ENCODE results near the gene SPAG17. TPM values are rescaled to one million over a fixed set of nuclear protein-coding genes. Genes with fewer than 3 reads are reported as not detected.

The SPAG17 gene
- polyA plus RNA-seq, 2 donors: 14.2 to 15.4 TPM

GRCh38 chr1:117985239-117985638 lies 199.8 kb downstream of the SPAG17 start:
- H3K27me3 ChIP-seq (ENCODE audit: control insufficient read depth in 1 of 2, insufficient read depth in 2 of 2, low read length in 2 of 2): no peaks in the 10 kb centered on the region
- H3K36me3 ChIP-seq (ENCODE audit: control insufficient read depth in 2 of 2, insufficient read depth in 2 of 2, low read length in 1 of 2): no peaks in the 10 kb centered on the region
- no peak overlapping the region for H3K27ac ChIP-seq (ENCODE audit: low read depth in 2 of 2, low read length in 1 of 2)
- 69 to 84% methylated on average over 1 of the region's 1 CpG for WGBS, 2 donors
- no peak overlapping the region for H3K4me3 ChIP-seq (ENCODE audit: low read depth in 1 of 2, low read length in 2 of 2)
- no peaks in the 10 kb centered on the region for H3K4me1 ChIP-seq (ENCODE audit: control insufficient read depth in 2 of 2, insufficient read depth in 2 of 2, low read length in 1 of 2)
- H3K9me3 ChIP-seq (ENCODE audit: control insufficient read depth in 2 of 2, insufficient read depth in 1 of 2, low read depth in 1 of 2, low read length in 1 of 2): no peaks in the 10 kb centered on the region

- 81 to 84% methylated on average over 5 of the region's 5 CpGs for WGBS, 2 donors
- Histone ChIP-seq H3K27me3 (ENCODE audit: control insufficient read depth in 1 of 2, insufficient read depth in 2 of 2, low read length in 2 of 2) (no peaks in the 10 kb centered on the region), H3K4me1 (ENCODE audit: control insufficient read depth in 2 of 2, insufficient read depth in 2 of 2, low read length in 1 of 2) (no peaks in the 10 kb centered on the region), H3K27ac (ENCODE audit: low read depth in 2 of 2, low read length in 1 of 2) (no peak overlapping the region), H3K4me3 (ENCODE audit: low read depth in 1 of 2, low read length in 2 of 2) (no peak overlapping the region), H3K36me3 (ENCODE audit: control insufficient read depth in 2 of 2, insufficient read depth in 2 of 2, low read length in 1 of 2) (no peaks in the 10 kb centered on the region), H3K9me3 (ENCODE audit: control insufficient read depth in 2 of 2, insufficient read depth in 1 of 2, low read depth in 1 of 2, low read length in 1 of 2) (no peaks in the 10 kb centered on the region)
Measured at GRCh38 chr1:117981455-117982192, 203.4 kb downstream of the SPAG17 start.

- H3K4me3 ChIP-seq (ENCODE audit: low read depth in 1 of 2, low read length in 2 of 2): no peak overlapping the region
- no peak overlapping the region for H3K27ac ChIP-seq (ENCODE audit: low read depth in 2 of 2, low read length in 1 of 2)
- H3K4me1 ChIP-seq (ENCODE audit: control insufficient read depth in 2 of 2, insufficient read depth in 2 of 2, low read length in 1 of 2): no peaks in the 10 kb centered on the region
- no peaks in the 10 kb centered on the region for H3K36me3 ChIP-seq (ENCODE audit: control insufficient read depth in 2 of 2, insufficient read depth in 2 of 2, low read length in 1 of 2)
- H3K9me3 ChIP-seq (ENCODE audit: control insufficient read depth in 2 of 2, insufficient read depth in 1 of 2, low read depth in 1 of 2, low read length in 1 of 2): no peaks in the 10 kb centered on the region
- whole genome bisulfite sequencing, 2 donors: 65 to 66% methylated on average over 3 of the region's 3 CpGs
- no peaks in the 10 kb centered on the region for H3K27me3 ChIP-seq (ENCODE audit: control insufficient read depth in 1 of 2, insufficient read depth in 2 of 2, low read length in 2 of 2)
Measured at GRCh38 chr1:117976381-117976780, 208.6 kb downstream of the SPAG17 start.

DNA sequence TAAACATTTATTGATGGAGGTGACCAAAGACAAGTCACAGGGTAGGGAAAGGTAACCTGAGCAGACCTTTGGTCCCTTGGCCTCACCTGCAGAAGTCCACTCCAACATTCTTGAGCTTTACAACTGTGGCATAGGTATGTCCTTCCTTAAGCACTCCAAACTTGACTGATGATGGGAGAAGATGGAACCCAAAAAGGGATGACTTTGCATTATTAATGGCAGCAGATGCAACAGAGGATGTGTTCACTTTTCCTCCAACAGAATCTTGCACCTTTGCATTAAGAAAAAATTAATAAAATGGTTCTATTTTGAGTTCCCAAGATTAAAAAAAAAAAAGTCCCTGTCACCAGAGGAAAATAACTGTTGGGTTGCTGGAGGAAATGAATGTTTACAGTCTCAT lies 213.3 kb downstream of the SPAG17 start:
- Histone ChIP-seq H3K36me3 (ENCODE audit: control insufficient read depth in 2 of 2, insufficient read depth in 2 of 2, low read length in 1 of 2) (no peaks in the 10 kb centered on the region), H3K27me3 (ENCODE audit: control insufficient read depth in 1 of 2, insufficient read depth in 2 of 2, low read length in 2 of 2) (no peaks in the 10 kb centered on the region), H3K27ac (ENCODE audit: low read depth in 2 of 2, low read length in 1 of 2) (no peak overlapping the region), H3K4me1 (ENCODE audit: control insufficient read depth in 2 of 2, insufficient read depth in 2 of 2, low read length in 1 of 2) (no peaks in the 10 kb centered on the region), H3K4me3 (ENCODE audit: low read depth in 1 of 2, low read length in 2 of 2) (no peak overlapping the region), H3K9me3 (ENCODE audit: control insufficient read depth in 2 of 2, insufficient read depth in 1 of 2, low read depth in 1 of 2, low read length in 1 of 2) (no peaks in the 10 kb centered on the region)

GRCh38 chr1:117970252-117970651 lies 214.8 kb downstream of the SPAG17 start:
- 46 to 68% methylated on average over 9 of the region's 9 CpGs for WGBS, 2 donors
- Histone ChIP-seq H3K4me1 (ENCODE audit: control insufficient read depth in 2 of 2, insufficient read depth in 2 of 2, low read length in 1 of 2) (no peaks in the 10 kb centered on the region), H3K27me3 (ENCODE audit: control insufficient read depth in 1 of 2, insufficient read depth in 2 of 2, low read length in 2 of 2) (no peaks in the 10 kb centered on the region), H3K9me3 (ENCODE audit: control insufficient read depth in 2 of 2, insufficient read depth in 1 of 2, low read depth in 1 of 2, low read length in 1 of 2) (no peaks in the 10 kb centered on the region), H3K27ac (ENCODE audit: low read depth in 2 of 2, low read length in 1 of 2) (no peak overlapping the region), H3K36me3 (ENCODE audit: control insufficient read depth in 2 of 2, insufficient read depth in 2 of 2, low read length in 1 of 2) (peaks cover 0 to 2% of the 10 kb centered on the region in 2 donors), H3K4me3 (ENCODE audit: low read depth in 1 of 2, low read length in 2 of 2) (no peak overlapping the region)

- Histone ChIP-seq H3K36me3 (ENCODE audit: control insufficient read depth in 2 of 2, insufficient read depth in 2 of 2, low read length in 1 of 2) (peaks cover 0 to 2% of the 10 kb centered on the region in 2 donors), H3K4me1 (ENCODE audit: control insufficient read depth in 2 of 2, insufficient read depth in 2 of 2, low read length in 1 of 2) (no peaks in the 10 kb centered on the region), H3K27ac (ENCODE audit: low read depth in 2 of 2, low read length in 1 of 2) (no peak overlapping the region), H3K4me3 (ENCODE audit: low read depth in 1 of 2, low read length in 2 of 2) (no peak overlapping the region), H3K27me3 (ENCODE audit: control insufficient read depth in 1 of 2, insufficient read depth in 2 of 2, low read length in 2 of 2) (no peaks in the 10 kb centered on the region), H3K9me3 (ENCODE audit: control insufficient read depth in 2 of 2, insufficient read depth in 1 of 2, low read depth in 1 of 2, low read length in 1 of 2) (no peaks in the 10 kb centered on the region)
- 0 to 10% methylated on average over 1 of the region's 1 CpG for WGBS, 2 donors
Measured at GRCh38 chr1:117967881-117968280, 217.1 kb downstream of the SPAG17 start.

DNA sequence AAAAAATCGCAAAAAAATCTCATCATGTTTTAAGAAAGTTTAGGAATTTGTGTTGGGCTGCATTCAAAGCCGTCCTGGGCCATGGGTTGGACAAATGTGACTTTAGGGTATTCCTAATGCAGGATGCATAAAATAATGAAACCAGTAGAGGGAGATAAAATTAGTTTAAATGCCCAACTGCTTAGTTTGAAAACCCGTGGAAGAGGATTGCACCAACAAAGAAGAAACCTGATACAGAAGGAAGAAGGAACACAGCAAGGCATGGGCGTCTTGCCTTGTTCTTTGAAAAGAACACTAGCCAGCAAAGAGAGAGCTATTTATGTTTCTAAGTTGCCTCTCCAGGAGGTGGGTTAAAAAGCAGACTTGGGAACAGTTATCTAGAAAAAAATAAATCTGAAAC lies 217.6 kb downstream of the SPAG17 start:
- Histone ChIP-seq H3K27ac (ENCODE audit: low read depth in 2 of 2, low read length in 1 of 2) (no peak overlapping the region), H3K4me3 (ENCODE audit: low read depth in 1 of 2, low read length in 2 of 2) (no peak overlapping the region), H3K27me3 (ENCODE audit: control insufficient read depth in 1 of 2, insufficient read depth in 2 of 2, low read length in 2 of 2) (no peaks in the 10 kb centered on the region), H3K4me1 (ENCODE audit: control insufficient read depth in 2 of 2, insufficient read depth in 2 of 2, low read length in 1 of 2) (no peaks in the 10 kb centered on the region), H3K36me3 (ENCODE audit: control insufficient read depth in 2 of 2, insufficient read depth in 2 of 2, low read length in 1 of 2) (peaks cover 0 to 2% of the 10 kb centered on the region in 2 donors), H3K9me3 (ENCODE audit: control insufficient read depth in 2 of 2, insufficient read depth in 1 of 2, low read depth in 1 of 2, low read length in 1 of 2) (no peaks in the 10 kb centered on the region)
- 49 to 53% methylated on average over 4 of the region's 4 CpGs for WGBS, 2 donors

GRCh38 chr1:117964290-117965038 lies 220.6 kb downstream of the SPAG17 start:
- Histone ChIP-seq H3K36me3 (ENCODE audit: control insufficient read depth in 2 of 2, insufficient read depth in 2 of 2, low read length in 1 of 2) (peaks cover 2 to 4% of the 10 kb centered on the region in 2 donors), H3K27ac (ENCODE audit: low read depth in 2 of 2, low read length in 1 of 2) (no peak overlapping the region), H3K9me3 (ENCODE audit: control insufficient read depth in 2 of 2, insufficient read depth in 1 of 2, low read depth in 1 of 2, low read length in 1 of 2) (no peaks in the 10 kb centered on the region), H3K4me3 (ENCODE audit: low read depth in 1 of 2, low read length in 2 of 2) (no peak overlapping the region), H3K27me3 (ENCODE audit: control insufficient read depth in 1 of 2, insufficient read depth in 2 of 2, low read length in 2 of 2) (no peaks in the 10 kb centered on the region), H3K4me1 (ENCODE audit: control insufficient read depth in 2 of 2, insufficient read depth in 2 of 2, low read length in 1 of 2) (no peaks in the 10 kb centered on the region)
- WGBS, 2 donors: 88% methylated on average over 3 of the region's 3 CpGs

DNA sequence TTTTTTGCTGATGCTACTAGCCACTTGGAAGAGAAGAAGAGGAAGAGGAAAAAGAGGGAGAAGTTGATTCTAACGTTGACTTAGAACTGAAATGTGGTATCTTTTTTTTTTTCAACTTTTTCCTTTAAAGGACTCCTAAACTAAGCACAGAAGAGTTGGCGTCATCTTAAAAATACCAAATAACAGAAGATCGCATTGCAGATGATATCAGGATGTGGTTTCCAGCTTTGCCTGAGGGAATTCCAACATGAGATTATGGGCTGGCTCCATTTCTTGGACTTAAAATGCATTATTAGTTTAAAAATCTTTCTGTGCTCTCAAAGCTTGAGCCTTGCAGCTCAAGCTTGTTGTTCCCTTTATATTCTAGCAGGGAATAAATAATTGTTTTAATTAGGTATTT lies 225.7 kb downstream of the SPAG17 start:
- Histone ChIP-seq H3K4me3 (ENCODE audit: low read depth in 1 of 2, low read length in 2 of 2) (no peak overlapping the region), H3K4me1 (ENCODE audit: control insufficient read depth in 2 of 2, insufficient read depth in 2 of 2, low read length in 1 of 2) (no peaks in the 10 kb centered on the region), H3K27ac (ENCODE audit: low read depth in 2 of 2, low read length in 1 of 2) (no peak overlapping the region), H3K27me3 (ENCODE audit: control insufficient read depth in 1 of 2, insufficient read depth in 2 of 2, low read length in 2 of 2) (no peaks in the 10 kb centered on the region), H3K9me3 (ENCODE audit: control insufficient read depth in 2 of 2, insufficient read depth in 1 of 2, low read depth in 1 of 2, low read length in 1 of 2) (no peaks in the 10 kb centered on the region), H3K36me3 (ENCODE audit: control insufficient read depth in 2 of 2, insufficient read depth in 2 of 2, low read length in 1 of 2) (peaks cover 4 to 6% of the 10 kb centered on the region in 2 donors)
- WGBS, 2 donors: 67 to 70% methylated on average over 3 of the region's 3 CpGs

DNA sequence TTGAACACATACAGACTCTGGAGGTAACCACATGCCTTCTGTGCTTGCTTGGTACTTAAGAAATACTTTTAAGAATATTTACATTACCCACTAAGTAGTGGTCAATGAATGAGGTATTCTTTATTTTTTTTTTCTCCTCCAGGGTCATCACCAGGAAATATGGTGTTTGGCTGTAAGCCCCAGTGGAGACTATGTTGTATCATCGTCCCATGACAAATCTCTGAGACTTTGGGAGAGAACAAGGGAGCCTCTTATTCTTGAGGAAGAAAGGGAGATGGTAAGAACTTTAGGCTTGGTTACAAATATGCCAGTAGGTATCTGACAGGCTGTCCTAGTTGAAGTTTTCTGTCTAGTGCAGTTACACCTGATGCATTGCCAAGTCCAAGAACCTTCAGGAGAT lies 232.6 kb downstream of the SPAG17 start:
- 93 to 95% methylated on average over 1 of the region's 1 CpG for WGBS, 2 donors
- H3K4me1 ChIP-seq (ENCODE audit: control insufficient read depth in 2 of 2, insufficient read depth in 2 of 2, low read length in 1 of 2): no peaks in the 10 kb centered on the region
- H3K4me3 ChIP-seq (ENCODE audit: low read depth in 1 of 2, low read length in 2 of 2): no peak overlapping the region
- H3K36me3 ChIP-seq (ENCODE audit: control insufficient read depth in 2 of 2, insufficient read depth in 2 of 2, low read length in 1 of 2): peaks cover 7 to 11% of the 10 kb centered on the region in 2 donors
- no peaks in the 10 kb centered on the region for H3K27me3 ChIP-seq (ENCODE audit: control insufficient read depth in 1 of 2, insufficient read depth in 2 of 2, low read length in 2 of 2)
- H3K9me3 ChIP-seq (ENCODE audit: control insufficient read depth in 2 of 2, insufficient read depth in 1 of 2, low read depth in 1 of 2, low read length in 1 of 2): no peaks in the 10 kb centered on the region
- H3K27ac ChIP-seq (ENCODE audit: low read depth in 2 of 2, low read length in 1 of 2): no peak overlapping the region

Measured in esophagus (tissue), 2 donors.